Liver (tissue), 9 donors: ENCODE measurements around the gene UBTF. TPM values are rescaled to one million over a fixed set of nuclear protein-coding genes. Genes with fewer than 3 reads are reported as not detected.

ENCODE experiments used
- DNase-seq: peaks from one replicate; pipeline ENCODE4 v3.0.0-alpha.2; 2017; ENCODE audit warnings: low spot score
- H3K27ac ChIP-seq, 2 donors: one replicate each; pipeline ENCODE4 v1.7.0; 2013; ENCODE audit warnings: inconsistent platforms in 2 of 2, low read length in 2 of 2, control low read depth in 1 of 2, low read depth in 1 of 2, mild to moderate bottlenecking in 1 of 2
- H3K27me3 ChIP-seq, 4 donors: one replicate each; pipeline versions ENCODE4 v1.6.1 to v1.7.0; 2013; ENCODE audit warnings: low read length in 3 of 4, inconsistent platforms in 1 of 4, mild to moderate bottlenecking in 1 of 4, moderate library complexity in 1 of 4; ENCODE audit not compliant: control insufficient read depth in 4 of 4, insufficient read depth in 4 of 4
- H3K36me3 ChIP-seq, 4 donors: one replicate each; pipeline versions ENCODE4 v1.6.1 to v1.7.0; 2013; ENCODE audit warnings: low read length in 3 of 4, mild to moderate bottlenecking in 3 of 4, low read depth in 1 of 4, moderate library complexity in 1 of 4; ENCODE audit not compliant: control insufficient read depth in 4 of 4, insufficient read depth in 3 of 4
- H3K4me1 ChIP-seq, 4 donors: one replicate each; pipeline versions ENCODE4 v1.6.1 to v1.7.0; 2013; ENCODE audit warnings: low read length in 3 of 4, mild to moderate bottlenecking in 3 of 4, moderate library complexity in 1 of 4; ENCODE audit not compliant: control insufficient read depth in 4 of 4, insufficient read depth in 4 of 4
- H3K4me3 ChIP-seq, 3 donors: one replicate each; pipeline versions ENCODE4 v1.6.1 to v1.7.0; 2013; ENCODE audit warnings: low read length in 3 of 3, control low read depth in 1 of 3, low read depth in 1 of 3, mild to moderate bottlenecking in 1 of 3
- H3K9ac ChIP-seq, 2 donors: one replicate each; pipeline ENCODE4 v1.7.0; 2013; ENCODE audit warnings: low read length in 2 of 2, mild to moderate bottlenecking in 2 of 2, moderate library complexity in 2 of 2, control low read depth in 1 of 2, low read depth in 1 of 2
- H3K9me3 ChIP-seq, 4 donors: one replicate each; pipeline versions ENCODE4 v1.6.1 to v1.7.0; 2013; ENCODE audit warnings: low read length in 3 of 4; ENCODE audit not compliant: control insufficient read depth in 4 of 4
- ATF3 ChIP-seq: IDR thresholded peaks from 2 replicates; pipeline ENCODE4 v1.6.1; 2016; ENCODE audit warnings: antibody characterized with exemption
- CTCF ChIP-seq: fragments of 150-350 bp; IDR thresholded peaks from 2 replicates; pipeline ENCODE4 v1.5.1; 2017; ENCODE audit warnings: improper control_type of control experiment, low read depth, low read length; ENCODE audit not compliant: missing input control
- EGR1 ChIP-seq, 2 donors: IDR thresholded peaks; 2 replicates each; pipeline ENCODE4 v1.6.1; 2016 to 2018; ENCODE audit warnings: antibody characterized with exemption in 2 of 2, low read depth in 2 of 2
- FOXA1 ChIP-seq: IDR thresholded peaks from 2 replicates; pipeline ENCODE4 v1.6.1; 2016; ENCODE audit warnings: antibody characterized with exemption
- FOXA2 ChIP-seq: IDR thresholded peaks from 2 replicates; pipeline ENCODE4 v1.6.1; 2016; ENCODE audit warnings: antibody characterized with exemption
- GABPA ChIP-seq, 2 donors: IDR thresholded peaks in 1 of 2; conservative IDR thresholded peaks in 1 of 2; 2 replicates each; pipeline ENCODE4 v1.6.1; 2016; ENCODE audit warnings: antibody characterized with exemption in 2 of 2, mild to moderate bottlenecking in 1 of 2, moderate library complexity in 1 of 2
- HNF4A ChIP-seq, 2 donors: conservative IDR thresholded peaks; 2 replicates each; pipeline ENCODE4 v1.6.1; 2016; ENCODE audit warnings: antibody characterized with exemption in 2 of 2, mild to moderate bottlenecking in 2 of 2
- HNF4G ChIP-seq: IDR thresholded peaks from 2 replicates; pipeline ENCODE4 v1.6.1; 2016; ENCODE audit warnings: antibody characterized with exemption
- NR2F2 ChIP-seq: IDR thresholded peaks from 2 replicates; pipeline ENCODE4 v1.6.1; 2016; ENCODE audit warnings: antibody characterized with exemption
- RAD21 ChIP-seq, 2 donors: IDR thresholded peaks; 2 replicates each; pipeline ENCODE4 v1.6.1; 2016; ENCODE audit warnings: antibody characterized with exemption in 2 of 2, mild to moderate bottlenecking in 2 of 2
- REST ChIP-seq: IDR thresholded peaks from 2 replicates; pipeline ENCODE4 v1.6.1; 2016; ENCODE audit warnings: antibody characterized with exemption, mild to moderate bottlenecking
- RXRA ChIP-seq, 2 donors: IDR thresholded peaks; 2 replicates each; pipeline ENCODE4 v1.6.1; 2017 to 2018; ENCODE audit warnings: antibody characterized with exemption in 2 of 2, mild to moderate bottlenecking in 1 of 2
- TAF1 ChIP-seq: conservative IDR thresholded peaks from 2 replicates; pipeline ENCODE4 v1.6.1; 2016; ENCODE audit warnings: antibody characterized with exemption, mild to moderate bottlenecking
- YY1 ChIP-seq: IDR thresholded peaks from 2 replicates; pipeline ENCODE4 v1.6.1; 2016; ENCODE audit warnings: antibody characterized with exemption, mild to moderate bottlenecking
- ZBTB33 ChIP-seq: IDR thresholded peaks from 2 replicates; pipeline ENCODE4 v1.6.1; 2016; ENCODE audit warnings: antibody characterized with exemption
- WGBS: extraction: QIAGEN DNeasy Blood & Tissue Kit; methylation state at CpG from one replicate; pipeline ENCODE4 v1.1.7; 2013; 5-methylcytosine and 5-hydroxymethylcytosine counted together
- polyA plus RNA-seq, 2 donors: library from polyadenylated mRNA; stranded (reverse) in 1 of 2; unstranded in 1 of 2; fragments of 200-250 nt in 1 of 2; fragments of >200 nt in 1 of 2; fragmentation: Nextera tagmentation in 1 of 2; extraction: Ambion mirVana in 1 of 2; gene quantifications; one replicate each; pipeline versions ENCODE4 v1.2.1 to v1.2.3, GENCODE V29; 2013 to 2015
- total RNA-seq, 2 donors: library from RNA; depleted of rRNA; stranded (reverse); fragments of >200 nt; gene quantifications; one replicate each; pipeline ENCODE4 v1.2.3, GENCODE V29; 2014
- TF ChIP-seq, protein P1 (sequence below): IDR thresholded peaks from 2 replicates; pipeline ENCODE4 v1.6.1; 2016; ENCODE audit warnings: antibody characterized with exemption
- donor health status: healthy.
- donor health status: healthy.
- donor health status: healthy.
- donor health status: healthy.
- donor health status: healthy.

Gene UBTF
- total and polyA plus RNA-seq, 4 donors: 12.5 to 39.6 (median 23.9) TPM

DNA sequence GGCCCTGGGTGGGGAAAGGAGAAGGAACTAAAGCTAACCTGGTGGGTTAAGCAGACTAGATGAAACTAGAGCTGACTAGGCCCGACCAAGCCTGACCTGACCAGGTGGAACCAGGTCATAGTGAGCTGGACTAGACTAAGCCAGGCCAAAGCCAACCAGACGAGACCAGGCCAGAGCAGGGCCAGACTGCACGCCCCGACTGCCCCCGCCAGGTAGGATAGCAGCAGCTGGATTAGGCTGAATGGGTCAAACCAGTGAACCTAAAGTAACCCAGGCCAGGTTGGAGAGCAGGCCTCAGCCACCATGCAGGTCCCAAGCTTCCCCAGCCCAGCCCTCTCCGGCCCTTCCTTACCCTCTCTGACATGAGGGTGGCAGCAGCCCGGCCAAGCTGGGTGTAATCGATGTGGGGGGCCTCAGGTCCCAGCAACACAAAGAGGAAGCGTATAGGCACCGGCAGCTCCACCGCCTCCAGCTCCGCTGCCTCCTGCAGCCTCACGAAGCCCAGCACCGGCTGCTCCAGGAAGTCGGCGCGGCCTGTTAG, 39.4 kb upstream of the UBTF start (continued):
- TF ChIP-seq CTCF: no peak
- TF ChIP-seq ZBTB33: no peak

DNA sequence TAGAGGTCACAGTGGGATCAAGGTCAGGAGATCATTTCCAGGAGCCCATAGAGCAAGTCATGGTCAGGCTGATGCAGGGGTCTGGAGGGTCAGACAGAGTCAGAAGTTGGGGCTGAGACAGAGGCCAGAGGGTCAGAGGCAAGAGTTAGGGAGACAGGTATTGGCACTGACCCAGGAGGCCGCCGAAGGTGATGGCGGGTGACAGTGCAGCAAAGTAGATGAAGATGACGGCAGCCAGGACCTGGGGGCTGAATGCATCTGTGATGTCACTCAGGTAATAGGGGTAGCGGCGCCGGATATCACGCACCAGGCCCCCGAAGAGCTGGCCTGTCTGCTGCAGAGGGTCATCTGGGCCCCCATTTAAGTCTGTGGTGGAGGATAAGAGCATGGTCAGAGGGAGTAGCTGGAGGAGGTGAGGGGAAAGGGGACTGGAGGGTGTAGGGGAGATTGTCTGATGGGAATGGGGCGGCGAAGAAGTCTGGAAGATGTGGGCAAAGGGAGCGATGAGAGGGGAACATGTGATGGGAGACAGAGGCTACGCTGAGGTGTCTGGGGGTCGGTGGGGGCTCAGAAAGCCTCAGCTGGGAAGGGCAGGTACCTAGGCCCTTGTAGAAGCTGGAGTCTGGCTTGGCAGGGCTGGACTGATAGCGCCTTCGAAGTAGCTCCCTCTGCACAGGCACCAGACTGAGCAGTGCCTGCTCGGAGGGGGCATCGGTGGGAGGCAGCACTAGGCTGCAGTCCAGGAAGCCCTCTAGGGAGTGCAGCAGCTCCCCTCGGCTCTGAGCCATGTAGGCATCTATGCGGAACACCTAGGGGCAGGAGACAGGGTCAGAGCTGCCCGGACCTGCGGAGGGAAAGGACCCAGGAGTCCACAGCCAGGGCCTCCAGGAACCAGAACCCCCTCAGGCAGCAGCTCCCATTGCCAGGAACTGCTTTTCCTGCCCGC, 38.6 kb upstream of the UBTF start:
- no peak overlapping the region for H3K9ac ChIP-seq
- DNase-seq: peak; percentile 43
- 95% methylated on average over 23 of the region's 23 CpGs for WGBS
- no peaks in the 10 kb centered on the region for H3K36me3 ChIP-seq
- no peaks in the 10 kb centered on the region for H3K9me3 ChIP-seq
- TF ChIP-seq FOXA2 (no peak), YY1 (no peak), HNF4A (conservative IDR thresholded peaks at IDR 0.05) (no peak), REST (no peak), HNF4G (no peak), FOXA1 (no peak), RXRA (IDR thresholded peaks at IDR 0.05) (no peak), ATF3 (no peak), TAF1 (no peak), RAD21 (IDR thresholded peaks at IDR 0.05) (no peak), GABPA (IDR thresholded peaks at IDR 0.05 in 1 of 2, conservative IDR thresholded peaks at IDR 0.05 in 1 of 2) (no peak), EGR1 (IDR thresholded peaks at IDR 0.05; ENCODE audit: low read depth in 2 of 2) (no peak), CTCF (no peak), NR2F2 (no peak), ZBTB33 (no peak)
- TF ChIP-seq, protein P1, sequence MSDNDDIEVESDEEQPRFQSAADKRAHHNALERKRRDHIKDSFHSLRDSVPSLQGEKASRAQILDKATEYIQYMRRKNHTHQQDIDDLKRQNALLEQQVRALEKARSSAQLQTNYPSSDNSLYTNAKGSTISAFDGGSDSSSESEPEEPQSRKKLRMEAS: no peak
- H3K4me3 ChIP-seq: no peak overlapping the region
- H3K4me1 ChIP-seq: no peaks in the 10 kb centered on the region
- H3K27me3 ChIP-seq: no peaks in the 10 kb centered on the region
- H3K27ac ChIP-seq: no peak overlapping the region
